NCI-H1092 treated with DMSO at 0.1 percent for 48 hours (cell line): ENCODE data around the gene APOL5.
A peak's percentile ranks its signal among the peaks of the same experiment; 100 is the strongest.
"Not testable (repeated sequence)": the region's sequence is repeated elsewhere in the genome, so short reads cannot be mapped to it uniquely, and the experiment has no call there.

Source experiments
- DNase-seq: peaks from one replicate; lab custom pipeline; 2025; lab: John Stamatoyannopoulos, UW

Gene APOL5

DNA sequence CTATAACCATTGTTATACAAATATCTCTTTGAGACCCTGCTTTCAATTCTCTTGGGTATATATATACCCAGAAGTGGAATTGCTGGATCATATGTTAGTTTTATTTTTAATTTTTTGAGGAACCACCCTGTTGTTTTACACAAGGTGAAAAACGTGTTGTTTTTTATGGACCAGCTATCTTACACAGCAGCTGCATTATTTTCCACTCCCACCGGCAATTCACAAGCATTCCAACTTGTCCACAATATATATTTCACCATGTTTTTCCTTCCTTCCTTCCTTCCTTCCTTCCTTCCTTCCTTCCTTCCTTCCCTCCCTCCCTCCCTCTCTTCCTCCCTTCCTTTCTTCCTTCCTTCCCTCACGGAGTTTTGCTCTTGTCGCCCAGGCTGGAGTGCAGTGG lies 6.3 kb upstream of the APOL5 start:
- no peak for DNase-seq

DNA sequence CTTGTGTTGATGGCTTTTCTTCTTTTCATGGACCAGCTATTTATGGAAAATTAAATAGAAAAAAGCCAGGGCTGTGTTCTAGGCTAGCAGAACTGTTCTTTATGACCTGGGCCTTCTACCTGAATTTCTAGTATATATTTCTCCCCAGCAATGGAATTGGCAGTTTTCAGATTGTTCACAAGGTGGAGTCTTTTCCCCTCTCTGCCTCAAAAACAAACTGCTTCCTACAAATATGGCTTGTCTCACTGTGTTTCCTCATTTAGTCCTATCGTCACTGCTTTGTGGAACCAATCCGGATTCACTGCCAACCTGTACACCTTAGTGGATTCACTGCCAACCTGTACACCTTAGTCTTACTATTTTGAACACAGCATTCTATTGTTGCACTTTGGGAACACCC lies 5.0 kb upstream of the APOL5 start:
- peak; percentile 12 for DNase-seq

DNA sequence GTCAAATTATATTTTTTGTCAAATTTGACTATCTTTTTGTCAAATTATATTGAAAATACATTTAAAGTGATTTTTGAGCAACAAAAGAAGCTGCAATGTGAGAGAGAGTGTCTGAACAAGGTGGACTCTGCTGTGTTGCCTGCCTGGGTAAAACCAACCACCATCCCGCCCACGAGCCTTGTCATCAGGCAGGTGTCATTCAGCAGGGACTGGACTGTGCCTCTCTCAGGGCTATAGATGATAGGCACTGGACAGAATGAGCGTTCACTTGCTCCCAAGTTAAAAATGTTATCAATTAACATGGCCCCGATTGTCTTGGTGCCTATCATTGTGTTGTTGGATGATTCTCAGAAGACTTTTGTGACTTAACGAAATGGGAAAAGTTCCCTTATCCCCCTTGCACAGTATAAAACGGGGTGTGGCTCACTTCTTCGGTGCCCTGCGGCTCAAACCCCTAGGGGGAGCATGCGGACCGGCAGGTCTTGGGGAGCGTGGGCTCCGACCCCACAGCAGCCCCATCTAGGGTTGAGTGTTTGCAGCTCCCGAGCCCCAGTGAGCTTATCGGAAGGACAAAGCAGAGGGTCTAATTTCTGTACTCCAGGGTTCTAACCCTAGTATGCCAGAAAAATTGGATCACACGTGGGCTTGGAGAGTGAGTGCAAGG lies 1.7 kb downstream of the APOL5 start:
- DNase-seq: no peak

DNA sequence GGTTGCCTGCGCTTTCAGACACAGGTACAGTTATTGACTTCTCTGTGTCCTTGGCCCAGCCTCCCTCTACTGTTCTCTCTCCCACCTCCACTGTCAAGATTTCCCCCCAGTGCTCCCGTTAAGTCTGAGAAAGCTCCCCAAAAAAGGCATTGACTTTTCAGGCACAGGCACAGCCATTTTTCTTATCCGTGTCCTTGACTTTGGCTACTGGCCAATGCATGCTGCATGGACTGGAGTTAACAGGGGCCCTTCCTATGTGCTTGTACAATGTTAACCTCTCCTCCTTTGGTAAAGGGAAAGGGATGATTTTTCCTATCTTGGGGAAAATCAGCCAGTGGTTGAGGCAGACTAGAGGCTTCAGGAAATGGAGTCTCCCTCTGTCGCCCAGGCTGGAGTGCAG lies 4.3 kb downstream of the APOL5 start:
- no peak for DNase-seq

DNA sequence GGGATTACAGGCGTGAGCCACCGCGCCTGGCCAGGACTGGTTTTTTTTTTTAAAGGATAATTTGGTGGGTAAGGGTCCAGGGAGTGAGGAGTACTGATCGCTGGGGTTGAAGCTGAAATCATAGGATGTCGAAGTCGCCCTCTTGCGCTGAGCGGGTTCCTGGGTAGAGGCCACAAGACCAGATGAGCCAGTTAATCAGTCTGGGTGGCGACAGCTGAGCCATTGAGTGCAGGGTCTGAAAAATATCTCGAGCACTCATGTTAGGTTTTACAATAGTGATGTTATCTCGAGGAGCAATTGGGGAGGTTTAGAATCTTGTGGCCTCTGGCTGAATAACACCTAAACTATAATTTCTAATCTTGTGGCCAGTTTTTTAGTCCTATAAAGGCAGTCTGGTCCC lies 7.8 kb downstream of the APOL5 start:
- DNase-seq: no peak

DNA sequence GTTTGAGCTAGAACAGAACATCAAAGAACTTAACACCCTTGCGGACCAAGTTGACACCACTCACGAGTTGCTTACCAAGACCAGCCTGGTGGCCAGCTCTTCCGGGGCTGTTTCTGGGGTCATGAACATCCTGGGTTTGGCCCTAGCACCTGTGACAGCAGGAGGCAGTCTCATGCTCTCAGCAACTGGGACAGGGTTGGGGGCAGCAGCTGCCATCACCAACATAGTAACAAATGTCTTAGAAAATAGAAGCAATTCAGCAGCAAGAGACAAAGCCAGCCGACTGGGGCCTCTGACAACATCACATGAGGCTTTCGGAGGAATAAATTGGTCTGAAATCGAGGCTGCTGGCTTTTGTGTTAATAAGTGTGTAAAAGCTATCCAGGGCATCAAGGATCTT lies 8.7 kb downstream of the APOL5 start:
- no peak for DNase-seq

DNA sequence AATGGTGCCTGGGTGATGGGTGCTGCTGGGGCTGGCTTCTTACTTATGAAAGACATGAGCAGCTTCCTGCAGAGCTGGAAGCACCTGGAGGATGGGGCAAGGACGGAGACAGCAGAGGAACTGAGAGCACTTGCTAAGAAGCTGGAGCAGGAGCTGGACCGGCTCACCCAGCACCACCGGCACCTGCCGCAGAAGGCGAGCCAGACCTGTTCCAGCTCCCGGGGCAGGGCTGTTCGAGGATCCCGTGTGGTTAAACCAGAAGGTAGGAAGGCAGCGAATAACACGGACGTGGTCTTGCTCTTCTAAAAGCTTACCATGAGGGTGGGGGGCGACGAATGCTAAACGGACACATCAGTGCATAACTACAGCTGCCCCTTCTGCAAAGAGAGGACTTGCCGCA lies 9.3 kb downstream of the APOL5 start:
- DNase-seq: no peak

DNA sequence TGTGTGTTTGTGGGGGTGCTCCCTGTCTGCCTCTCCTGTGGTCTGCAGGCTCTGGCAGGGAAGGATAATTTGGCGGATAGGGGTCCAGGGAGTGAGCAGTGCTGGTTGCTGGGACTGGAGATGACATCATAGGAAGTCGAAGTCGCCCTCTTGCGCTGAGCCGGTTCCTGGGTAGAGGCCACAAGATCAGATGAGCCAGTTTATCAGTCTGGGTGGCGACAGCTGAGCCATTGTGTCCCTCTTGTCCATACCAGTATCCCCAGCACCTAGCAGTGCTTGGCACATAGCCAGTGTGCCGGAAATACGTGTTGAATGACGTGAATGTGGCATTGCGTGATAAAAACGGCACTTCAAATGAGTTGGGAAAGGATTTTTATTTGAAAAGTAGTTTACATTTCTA lies 9.8 kb downstream of the APOL5 start:
- DNase-seq: no peak

DNA sequence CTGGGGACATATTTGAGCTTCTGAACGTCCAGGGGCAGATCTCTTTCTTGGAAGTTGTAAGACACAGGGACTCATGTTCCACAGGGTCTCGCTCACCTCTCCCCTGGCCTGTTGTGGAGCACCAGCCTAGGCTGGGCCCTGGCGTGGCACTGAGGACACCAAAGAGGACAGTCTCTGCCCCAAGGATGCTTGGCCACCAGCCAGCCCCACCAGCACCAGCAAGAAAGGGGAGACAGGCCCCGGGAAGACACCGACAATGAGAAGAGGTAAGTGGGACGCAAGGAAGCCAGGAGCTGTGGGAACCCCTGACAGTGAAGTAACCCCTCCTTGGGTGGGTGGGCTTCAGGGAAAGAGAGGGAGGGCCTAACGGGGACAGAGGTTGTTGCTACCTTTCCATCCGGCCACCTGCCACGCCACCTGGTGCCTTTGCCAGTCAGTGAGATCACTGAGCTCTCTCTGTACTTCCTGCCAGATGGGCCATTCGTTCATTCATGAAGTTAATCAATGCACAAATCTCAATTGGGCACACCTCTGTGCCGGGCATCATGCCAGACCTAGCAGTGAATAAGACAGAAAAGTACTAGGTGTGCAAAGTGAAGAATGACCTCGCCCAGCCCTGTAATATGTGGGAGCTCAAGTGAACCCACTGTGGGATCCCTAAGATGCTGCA lies 11.1 kb downstream of the APOL5 start:
- DNase-seq: peak; percentile 22

DNA sequence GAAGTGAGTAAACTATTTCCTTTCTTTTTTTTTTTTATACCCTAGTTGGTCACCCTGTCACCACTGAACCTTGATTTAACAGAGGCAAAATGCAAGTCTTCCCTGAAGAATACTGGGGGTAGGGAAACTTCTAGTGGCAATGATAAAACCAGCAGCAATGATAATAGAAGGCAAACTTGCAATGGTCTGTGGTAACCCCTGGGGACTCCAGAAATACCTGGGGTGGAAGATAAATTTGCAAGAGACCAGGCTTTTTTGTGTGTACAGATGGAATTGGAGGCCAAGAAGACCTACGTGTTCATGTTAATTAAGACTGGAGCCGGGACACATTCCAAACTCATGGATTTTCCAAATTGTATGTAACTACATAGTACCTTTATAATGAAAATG lies 11.6 kb downstream of the APOL5 start:
- no peak for DNase-seq

DNA sequence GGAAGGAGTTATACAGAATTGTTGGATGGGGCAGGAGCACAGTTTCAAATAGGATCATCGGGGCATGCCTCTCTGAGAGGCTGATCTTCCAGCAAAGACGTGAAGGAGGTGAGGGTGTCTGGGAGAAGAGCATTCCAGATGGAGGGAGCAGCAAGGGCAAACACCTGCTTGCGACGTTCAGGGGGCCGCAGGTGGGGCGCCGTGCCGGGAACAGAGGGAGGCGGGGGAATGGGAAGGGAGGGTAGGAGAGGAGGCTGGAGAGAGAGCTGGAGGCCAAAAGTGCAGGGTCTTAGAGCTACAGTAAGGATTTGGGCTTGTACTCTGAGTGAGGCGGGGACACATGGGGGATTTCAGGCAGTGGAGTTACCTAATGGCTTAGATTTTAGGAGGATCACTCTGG lies 13.6 kb downstream of the APOL5 start:
- DNase-seq: no peak

DNA sequence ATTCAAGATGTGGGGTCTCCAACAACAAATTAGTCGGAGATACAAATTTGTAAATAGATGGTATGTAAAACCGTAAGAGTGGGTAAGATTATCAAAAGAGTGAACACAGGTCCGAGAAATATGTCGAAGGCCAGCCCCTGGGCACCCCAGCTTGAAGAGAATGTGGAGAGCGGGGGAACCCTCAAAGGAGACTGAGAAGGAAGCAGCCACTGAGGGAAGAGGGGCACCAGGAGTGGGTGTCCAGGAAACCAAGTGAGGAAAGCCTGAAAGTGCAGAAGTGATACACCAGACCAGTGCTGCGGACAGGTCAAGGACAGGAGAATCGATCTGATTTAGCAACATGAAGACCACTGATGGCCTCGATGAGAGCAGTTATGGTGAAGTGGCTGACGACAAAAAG lies 14.4 kb downstream of the APOL5 start:
- DNase-seq: no peak

DNA sequence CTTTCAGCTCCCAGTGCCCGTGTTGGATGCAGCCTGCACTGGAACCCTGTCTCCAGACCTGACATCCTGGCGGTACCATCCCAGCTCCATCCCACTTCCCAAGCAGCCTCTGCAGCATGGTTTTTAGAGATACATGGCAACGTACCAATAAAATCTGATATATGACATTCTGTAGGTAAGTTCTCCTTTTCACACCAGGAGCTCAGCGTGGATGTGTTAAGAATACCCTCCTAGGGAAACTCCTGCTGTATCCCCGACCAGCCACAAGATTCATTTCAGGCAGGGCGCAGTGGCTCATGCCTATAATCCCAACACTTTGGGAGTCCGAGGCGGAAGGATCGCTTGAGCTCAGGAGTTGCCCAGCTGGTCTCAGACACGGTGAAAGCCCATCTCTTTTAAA lies 15.4 kb downstream of the APOL5 start:
- DNase-seq: no peak

DNA sequence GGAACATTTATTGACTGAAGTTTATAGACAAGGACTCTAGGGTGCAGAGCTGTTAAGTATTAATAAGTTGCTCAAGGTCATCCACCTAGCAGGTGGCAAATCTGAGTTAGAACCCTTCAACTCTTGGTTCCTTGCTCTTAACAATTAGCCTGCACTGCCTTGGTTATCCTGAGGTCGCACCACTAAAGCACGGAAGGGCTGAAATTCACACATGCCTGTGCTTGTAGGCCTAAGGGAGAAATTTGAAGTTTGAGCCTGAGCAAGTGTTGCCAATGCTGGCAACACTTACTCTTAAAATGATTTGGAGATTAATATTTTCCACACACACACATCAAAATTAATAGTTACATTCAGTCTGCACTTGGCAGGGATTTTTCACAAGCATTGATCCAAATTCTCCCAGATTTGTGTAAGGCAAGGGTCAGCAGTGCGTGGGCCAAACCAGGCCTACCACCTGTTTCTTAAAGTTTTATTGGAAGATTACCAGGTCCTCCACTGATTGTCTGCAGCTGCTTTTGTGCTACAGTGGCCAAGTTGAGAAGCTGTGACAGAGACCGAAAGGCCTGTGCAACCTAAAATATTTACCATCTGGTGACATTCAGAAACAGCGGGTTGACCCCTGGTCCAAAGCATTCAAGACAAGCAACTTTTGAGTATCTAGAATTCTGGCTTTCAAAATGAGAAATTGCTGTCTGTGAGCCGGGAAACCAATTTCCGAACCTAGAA lies 16.3 kb downstream of the APOL5 start:
- no peak for DNase-seq

DNA sequence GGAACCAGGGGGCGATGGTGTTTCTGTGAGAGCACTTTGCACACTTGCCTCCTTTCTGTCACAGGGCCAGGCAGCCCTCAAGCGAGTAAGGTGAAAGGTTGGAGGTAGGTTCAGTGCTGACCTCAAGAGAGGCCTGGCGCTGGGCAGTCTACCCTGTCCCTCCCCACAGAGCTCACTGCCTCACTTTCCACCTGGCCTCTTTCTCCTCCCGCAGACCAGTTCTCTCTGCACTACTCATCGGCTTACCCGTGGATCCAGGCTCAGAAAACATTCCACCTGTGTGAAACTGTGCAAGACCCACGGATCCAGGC lies 16.8 kb downstream of the APOL5 start:
- no peak for DNase-seq

DNA sequence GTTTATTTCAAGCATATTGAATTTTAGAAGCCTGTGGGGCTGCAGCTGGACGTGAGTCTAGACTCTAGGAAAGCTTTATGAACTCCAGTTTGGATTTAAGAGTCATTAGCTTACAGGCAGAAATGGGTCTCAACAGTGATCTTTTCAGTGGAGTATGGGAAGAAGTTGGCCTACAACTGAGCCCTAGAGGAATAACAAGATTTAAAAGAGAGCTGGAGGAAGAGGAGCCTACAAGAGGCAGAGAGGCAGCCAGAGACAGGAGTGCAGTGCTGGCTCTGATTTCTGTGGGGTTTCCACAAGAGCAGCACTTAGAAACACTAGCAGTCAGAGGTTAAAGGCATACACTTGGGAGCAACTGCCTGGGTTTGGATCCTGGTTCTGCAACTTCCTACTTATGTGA lies 17.9 kb downstream of the APOL5 start:
- DNase-seq: no peak

DNA sequence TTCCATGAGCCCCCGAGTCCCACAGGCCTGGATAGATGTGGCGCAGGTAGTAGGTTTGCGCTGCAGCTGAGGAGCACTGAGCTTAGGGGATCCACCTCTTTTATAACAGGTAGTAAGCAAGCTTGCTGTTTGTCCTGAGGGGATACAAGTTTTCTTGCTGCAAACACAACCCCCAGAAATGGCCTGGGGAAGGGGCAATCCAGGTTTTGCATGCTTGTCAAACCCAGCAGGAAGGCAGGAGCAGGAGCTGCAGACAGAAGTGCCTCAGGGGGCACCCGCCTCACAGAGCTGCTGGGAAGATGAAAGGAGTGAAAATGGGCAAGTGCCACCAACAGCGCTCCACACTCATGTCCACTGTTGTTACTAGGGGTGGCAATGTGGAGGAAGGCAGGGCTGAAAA lies 18.5 kb downstream of the APOL5 start:
- no peak for DNase-seq

DNA sequence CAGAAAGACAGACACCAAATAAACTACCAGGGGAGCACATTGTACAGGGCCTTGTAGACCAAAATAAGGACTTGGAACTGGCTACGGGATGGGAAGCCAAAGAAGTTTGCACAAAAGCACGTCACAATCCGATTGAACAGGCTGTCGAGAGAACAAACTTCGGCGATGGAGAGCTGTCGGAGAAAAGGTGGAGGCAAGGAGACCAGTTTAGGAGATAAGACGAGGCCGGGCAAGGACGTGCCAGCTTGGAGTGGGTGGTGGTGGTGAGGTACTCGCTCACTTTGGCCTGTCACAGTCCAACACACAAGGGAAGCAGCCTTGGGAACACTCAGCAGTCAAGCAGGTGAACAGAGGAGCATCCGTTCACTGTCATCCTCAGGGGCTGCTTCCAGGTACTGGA lies 19.0 kb downstream of the APOL5 start:
- no peak for DNase-seq

DNA sequence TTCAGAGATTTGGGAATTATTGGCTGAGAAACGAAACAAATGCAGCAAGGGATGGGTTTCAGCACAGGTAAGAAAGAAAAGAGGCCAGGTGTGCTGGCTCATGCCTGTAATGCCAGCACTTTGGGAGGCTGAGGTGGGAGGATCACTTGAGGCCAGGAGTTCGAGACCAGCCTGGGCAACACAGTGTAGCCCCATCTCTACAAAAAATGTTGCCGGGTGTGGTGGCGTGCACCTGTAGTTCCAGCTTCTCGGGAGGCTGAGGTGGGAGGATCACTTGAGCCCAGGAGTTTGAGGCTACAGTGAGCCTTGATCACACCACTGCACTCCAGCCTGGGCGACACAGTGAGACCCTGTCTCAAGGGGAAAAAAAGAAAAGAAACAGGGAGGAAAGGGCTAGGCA lies 20.2 kb downstream of the APOL5 start:
- DNase-seq: not testable (repeated sequence)

DNA sequence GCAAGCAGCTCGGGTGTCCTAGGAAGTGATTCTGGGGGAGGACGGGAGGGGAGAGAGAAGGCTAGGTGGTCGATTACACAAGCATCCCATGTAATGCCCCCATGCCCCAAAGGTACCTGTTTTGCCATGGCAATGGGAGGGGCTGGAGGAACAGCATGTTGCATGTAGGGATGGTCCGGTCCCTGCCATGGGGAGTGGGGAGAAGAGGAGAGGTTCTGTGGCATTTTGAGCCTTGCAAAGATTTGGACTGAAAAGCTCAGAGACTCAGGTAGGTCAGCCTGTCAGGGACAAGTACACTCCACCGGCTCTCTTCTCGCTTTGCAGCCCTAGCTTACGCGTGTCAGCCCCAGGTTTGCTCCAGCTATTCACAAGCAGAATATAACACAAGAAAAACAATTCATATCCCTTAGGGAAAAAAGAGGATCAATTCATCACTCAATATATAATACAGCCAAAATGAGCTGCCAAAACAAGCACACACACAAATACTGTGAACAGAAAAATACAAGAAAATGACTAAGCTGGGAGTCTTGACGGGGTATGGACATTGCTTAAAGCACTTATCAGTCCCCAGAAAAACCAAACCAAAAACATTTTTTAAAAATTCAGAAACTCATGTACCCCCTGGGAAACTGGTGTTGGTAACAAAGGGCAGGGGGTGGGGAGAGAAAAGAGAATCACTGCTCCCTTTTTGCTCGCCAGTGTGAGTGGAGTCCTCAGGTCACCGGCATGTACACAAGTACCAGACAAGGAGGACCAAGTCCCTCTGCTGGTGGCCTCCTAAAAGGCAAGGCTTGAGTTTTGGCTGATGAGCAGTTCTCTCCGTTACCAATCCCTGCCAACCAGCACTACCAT lies 21.6 kb downstream of the APOL5 start:
- no peak for DNase-seq

DNA sequence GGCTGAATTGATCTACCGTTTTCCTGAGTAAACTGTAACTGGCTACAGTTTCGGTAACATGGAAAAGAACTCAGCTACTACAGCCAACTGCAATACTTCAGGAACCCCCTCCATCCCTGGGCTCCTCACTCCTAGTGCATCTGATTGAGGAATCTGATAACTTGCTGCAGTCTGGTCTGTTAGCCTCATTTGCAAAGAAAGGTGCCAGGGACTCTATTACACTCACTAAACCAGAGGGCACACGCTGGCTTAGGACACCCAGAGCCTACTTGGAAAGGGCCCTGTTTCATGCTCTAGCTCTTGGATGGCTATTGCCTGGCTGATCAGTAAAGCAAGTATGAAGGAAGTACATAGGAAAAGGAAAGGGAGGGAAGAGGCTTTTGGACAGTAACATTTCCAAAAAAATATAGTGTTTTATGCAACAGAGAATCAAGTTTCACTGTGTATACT lies 22.3 kb downstream of the APOL5 start:
- DNase-seq: no peak

DNA sequence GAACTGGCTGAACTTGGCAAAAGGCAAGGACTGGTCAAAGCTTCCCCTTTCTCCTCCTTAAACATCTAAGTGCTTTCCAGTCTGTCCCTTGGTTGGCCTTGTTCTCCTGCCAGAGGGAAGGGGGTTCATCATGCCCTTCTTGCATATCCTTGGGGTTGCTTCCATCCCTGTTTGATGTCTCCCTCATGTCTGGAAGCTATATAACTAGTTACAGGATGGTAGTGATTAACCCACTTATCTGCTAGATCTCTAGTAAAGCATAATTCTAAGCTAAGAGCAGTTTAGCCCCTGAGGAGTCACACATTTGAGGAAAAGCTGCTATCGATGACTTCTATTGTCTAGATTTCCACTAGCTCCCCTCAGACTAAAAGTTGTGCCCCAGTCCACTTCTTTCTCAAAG lies 22.9 kb downstream of the APOL5 start:
- no peak for DNase-seq
